GM12892 (cell line): ENCODE measurements around the gene ZNF396.

ENCODE experiments used
- POLR2A ChIP-seq: IDR thresholded peaks from 2 replicates; pipeline ENCODE4 v1.6.1; 2011; ENCODE audit warnings: low read depth, low read length, control low read depth
- TAF1 ChIP-seq: IDR thresholded peaks from 2 replicates; pipeline ENCODE4 v1.6.1; 2011; ENCODE audit warnings: low read depth, mild to moderate bottlenecking, control low read depth, low read length, borderline replicate concordance

GRCh38 chr18:35413163-35413511 lies 36.0 kb upstream of the ZNF396 start:
- TF ChIP-seq POLR2A (no peak), TAF1 (no peak)
